GM12801 (cell line): ENCODE results near the gene NPR3.

Source experiments
- TF ChIP-seq, protein P1 (sequence below): IDR thresholded peaks from one replicate; pipeline ENCODE4 v1.5.1; 2011; ENCODE audit warnings: control low read depth; ENCODE audit not compliant: insufficient read length; ENCODE audit errors: extremely low read depth

The NPR3 gene

DNA sequence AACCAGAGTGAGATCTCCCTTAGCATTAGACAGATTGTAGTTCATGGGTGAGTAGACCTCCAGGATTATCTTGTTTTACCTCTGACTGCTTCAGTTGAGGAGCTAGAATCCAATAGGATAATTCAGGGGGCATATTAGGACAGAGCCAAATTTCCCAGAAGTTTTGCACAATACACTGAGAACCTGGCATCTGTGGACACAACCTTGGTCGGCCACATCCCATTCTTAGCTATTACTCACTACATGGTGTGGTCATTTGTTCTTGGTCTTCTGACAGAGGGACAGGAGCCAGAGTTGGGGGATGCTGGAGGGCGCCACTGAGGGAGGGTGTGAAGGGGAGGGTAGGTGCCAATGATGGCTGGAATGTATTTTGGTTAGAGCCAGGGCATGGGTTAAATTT lies 66.6 kb downstream of the NPR3 start:
- TF ChIP-seq, protein P1, sequence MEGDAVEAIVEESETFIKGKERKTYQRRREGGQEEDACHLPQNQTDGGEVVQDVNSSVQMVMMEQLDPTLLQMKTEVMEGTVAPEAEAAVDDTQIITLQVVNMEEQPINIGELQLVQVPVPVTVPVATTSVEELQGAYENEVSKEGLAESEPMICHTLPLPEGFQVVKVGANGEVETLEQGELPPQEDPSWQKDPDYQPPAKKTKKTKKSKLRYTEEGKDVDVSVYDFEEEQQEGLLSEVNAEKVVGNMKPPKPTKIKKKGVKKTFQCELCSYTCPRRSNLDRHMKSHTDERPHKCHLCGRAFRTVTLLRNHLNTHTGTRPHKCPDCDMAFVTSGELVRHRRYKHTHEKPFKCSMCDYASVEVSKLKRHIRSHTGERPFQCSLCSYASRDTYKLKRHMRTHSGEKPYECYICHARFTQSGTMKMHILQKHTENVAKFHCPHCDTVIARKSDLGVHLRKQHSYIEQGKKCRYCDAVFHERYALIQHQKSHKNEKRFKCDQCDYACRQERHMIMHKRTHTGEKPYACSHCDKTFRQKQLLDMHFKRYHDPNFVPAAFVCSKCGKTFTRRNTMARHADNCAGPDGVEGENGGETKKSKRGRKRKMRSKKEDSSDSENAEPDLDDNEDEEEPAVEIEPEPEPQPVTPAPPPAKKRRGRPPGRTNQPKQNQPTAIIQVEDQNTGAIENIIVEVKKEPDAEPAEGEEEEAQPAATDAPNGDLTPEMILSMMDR = no peak

DNA sequence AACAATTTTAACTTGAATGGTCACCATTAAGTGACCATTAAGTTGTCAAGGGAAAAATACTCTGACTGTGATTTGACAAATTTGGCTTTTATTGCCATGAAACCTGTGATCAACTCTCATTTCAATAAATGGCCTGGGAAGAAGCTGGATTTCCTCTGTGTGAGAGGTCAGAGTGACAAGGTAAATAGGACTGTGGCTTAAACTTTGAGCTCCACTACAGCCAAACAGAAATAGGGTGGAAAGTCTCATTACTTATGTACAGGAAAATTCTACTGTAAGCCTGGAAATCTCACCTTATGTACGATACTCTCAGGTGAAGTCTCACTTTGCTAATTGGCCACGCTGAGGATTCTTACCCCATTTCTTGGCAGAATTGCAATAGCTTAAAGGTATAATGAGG lies 67.3 kb downstream of the NPR3 start:
- TF ChIP-seq, protein P1 = no peak

DNA sequence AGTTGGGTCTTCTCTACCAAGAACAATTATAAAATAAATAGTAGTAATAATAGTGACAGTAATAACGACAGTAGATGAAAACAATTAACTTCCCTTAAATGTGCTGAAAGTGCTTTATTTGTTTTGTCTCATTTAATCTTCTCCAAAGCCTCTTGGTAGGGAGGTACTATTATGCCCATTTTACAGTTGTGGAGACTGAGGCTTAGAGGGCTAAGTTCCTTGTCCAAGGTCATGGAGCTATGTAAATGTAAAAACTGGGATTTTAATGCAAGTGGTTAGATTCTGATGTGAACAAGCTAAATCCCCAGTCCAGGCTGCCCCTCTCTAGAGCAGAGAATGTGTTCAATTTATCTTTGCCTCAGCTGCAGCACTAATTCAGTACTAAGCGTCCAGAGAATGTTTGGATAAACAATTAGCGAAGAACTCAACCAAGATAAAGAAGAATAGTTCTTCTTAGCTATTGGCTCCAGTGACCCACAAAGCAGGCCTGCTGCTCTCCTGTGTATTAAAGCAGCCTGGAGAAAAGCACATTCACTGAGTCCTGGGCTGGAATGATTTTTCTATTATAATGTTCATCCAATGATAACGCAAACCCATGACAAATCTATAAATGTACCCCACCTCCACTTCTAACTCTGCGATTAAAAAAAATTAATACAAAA lies 68.8 kb downstream of the NPR3 start:
- TF ChIP-seq, protein P1 = no peak

DNA sequence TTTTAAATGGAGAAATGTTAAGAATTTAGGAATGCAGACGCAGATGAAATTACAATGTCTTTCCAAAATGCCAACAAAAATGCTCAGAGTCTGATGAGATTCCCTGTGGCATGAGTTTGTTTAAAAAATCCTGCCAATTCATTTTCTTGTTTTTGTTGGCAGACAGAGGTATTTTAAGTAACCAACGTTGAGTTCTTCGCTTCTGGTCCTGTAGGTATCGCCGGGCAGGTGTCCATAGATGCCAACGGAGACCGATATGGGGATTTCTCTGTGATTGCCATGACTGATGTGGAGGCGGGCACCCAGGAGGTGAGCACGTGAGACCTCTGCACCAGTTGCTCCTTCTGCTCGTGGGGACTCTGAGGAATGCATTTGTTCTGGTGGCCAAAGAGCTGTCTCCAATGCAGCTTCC lies 69.4 kb downstream of the NPR3 start:
- TF ChIP-seq, protein P1 = no peak

DNA sequence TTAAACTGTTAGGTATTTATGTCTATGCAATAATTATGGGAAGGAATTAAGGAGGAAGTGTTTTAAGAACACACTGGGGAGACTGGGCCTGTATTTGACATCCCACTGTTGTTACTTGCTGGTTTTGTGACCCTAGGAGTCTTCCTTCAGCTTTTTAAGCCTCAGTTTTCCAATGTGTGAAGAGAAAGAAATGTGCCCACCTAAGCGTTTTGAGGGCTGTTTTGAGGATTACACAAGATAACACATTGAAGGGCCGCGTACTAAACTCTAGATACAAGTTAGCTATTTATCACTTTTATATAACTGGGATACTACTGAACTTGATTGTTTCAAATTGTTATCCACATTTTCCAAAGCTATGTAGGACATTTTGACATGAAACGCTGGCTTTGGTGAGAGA lies 72.5 kb downstream of the NPR3 start:
- TF ChIP-seq, protein P1 = no peak

DNA sequence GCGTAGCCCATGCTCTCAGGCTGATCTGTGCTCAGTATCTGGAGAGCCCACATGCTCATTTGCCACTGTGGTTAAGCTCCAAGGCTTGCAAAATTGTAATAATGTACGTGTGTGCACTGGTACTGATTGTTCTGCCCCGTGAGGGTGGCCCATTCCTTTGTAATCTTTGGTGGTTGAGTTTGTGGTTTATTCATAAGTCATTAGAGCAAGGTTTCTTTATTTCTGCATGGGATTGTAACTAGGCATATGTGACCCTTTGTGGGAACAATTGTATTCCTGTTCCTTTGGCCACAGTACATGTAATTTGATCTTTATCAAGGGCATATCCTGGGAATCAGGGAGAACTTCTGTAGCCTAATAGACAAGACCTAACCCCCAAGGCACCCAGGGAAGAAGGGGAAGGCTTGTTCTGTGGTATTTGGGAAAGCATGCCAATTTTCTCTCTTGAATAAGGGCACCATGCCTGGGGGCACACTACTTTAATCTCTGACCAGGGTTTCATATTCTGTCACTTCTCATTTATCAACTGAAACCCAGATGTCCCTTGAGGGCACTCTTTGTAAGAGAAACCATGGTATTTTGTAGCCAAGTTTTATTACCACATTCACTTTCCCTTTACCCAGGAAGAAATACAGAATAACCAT lies 74.6 kb downstream of the NPR3 start:
- TF ChIP-seq, protein P1 = no peak

DNA sequence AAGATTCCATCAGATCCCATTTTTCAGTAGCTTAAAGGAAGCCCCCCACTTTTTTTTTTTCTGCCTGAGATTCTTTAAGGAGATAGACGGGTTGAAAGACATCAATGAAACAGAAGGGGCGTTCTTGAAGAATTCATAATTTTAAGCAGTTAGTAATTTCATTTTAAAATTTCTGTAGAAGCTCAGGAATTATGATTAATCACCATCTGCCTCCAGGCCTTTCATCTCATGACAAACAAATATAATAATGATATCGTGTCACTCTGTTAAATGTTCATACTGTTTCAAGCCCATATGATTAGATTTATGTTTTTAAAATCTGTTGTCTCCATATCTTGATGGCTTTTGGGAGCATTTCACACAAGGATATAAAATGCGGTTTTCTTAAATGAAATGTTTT lies 75.2 kb downstream of the NPR3 start:
- TF ChIP-seq, protein P1 = no peak
